ENCODE measurements around the gene ABCG1. TPM values are rescaled to one million over a fixed set of nuclear protein-coding genes. Genes with fewer than 3 reads are reported as not detected.

The ABCG1 gene
- total and polyA plus RNA-seq, 7 donors, result 6.0 to 19.3 (median 11.6) TPM

GRCh38 chr21:42198929-42199867 is 19.7 kb upstream of the ABCG1 start:
- H3K27me3 ChIP-seq, result no peaks in the 10 kb centered on the region
- 21 to 48% methylated on average over 5 of the region's 5 CpGs for WGBS, 2 donors
- TF ChIP-seq POLR2AphosphoS5 (IDR thresholded peaks at IDR 0.05) (peak; percentile 25 to 78 (median 48)), CTCF (IDR thresholded peaks at IDR 0.05) (no peak)

GRCh38 chr21:42199868-42200463 is 19.0 kb upstream of the ABCG1 start:
- H3K27ac ChIP-seq, result no peak overlapping the region
- intact Hi-C loops (cut with DNase I), result no loop called here

More at GRCh38 chr21:42198929-42199867, 19.7 kb upstream of the ABCG1 start:
- H3K27ac ChIP-seq, result peak overlapping the region in 1 of 4 donors; percentile 36
- no peaks in the 10 kb centered on the region for H3K4me1 ChIP-seq
- DNase-seq, result no peak
- no peaks in the 10 kb centered on the region for H3K9me3 ChIP-seq
- no peak overlapping the region for H3K4me3 ChIP-seq
- intact Hi-C loops (cut with DNase I), result no loop called here
- H3K36me3 ChIP-seq, result no peaks in the 10 kb centered on the region

GRCh38 chr21:42200906-42201614 is 17.9 kb upstream of the ABCG1 start:
- DNase-seq, result no peak
- Histone ChIP-seq H3K27ac (no peak overlapping the region), H3K9me3 (no peaks in the 10 kb centered on the region), H3K36me3 (no peaks in the 10 kb centered on the region), H3K27me3 (no peaks in the 10 kb centered on the region), H3K4me3 (no peak overlapping the region), H3K4me1 (no peaks in the 10 kb centered on the region)
- intact Hi-C loops (cut with DNase I), result no loop called here
- 48 to 73% methylated on average over 14 of the region's 14 CpGs for WGBS, 2 donors
- TF ChIP-seq POLR2AphosphoS5 (IDR thresholded peaks at IDR 0.05) (no peak), CTCF (IDR thresholded peaks at IDR 0.05) (no peak), EP300 (IDR thresholded peaks at IDR 0.05) (no peak), POLR2A (IDR thresholded peaks at IDR 0.05) (no peak)

More at GRCh38 chr21:42199868-42200463, 19.0 kb upstream of the ABCG1 start:
- Histone ChIP-seq H3K9me3 (no peaks in the 10 kb centered on the region), H3K4me1 (no peaks in the 10 kb centered on the region), H3K27me3 (no peaks in the 10 kb centered on the region), H3K4me3 (no peak overlapping the region), H3K36me3 (no peaks in the 10 kb centered on the region)
- no peak for TF ChIP-seq CTCF (IDR thresholded peaks at IDR 0.05)
- no peak for TF ChIP-seq EP300 (IDR thresholded peaks at IDR 0.05)
- TF ChIP-seq POLR2A (IDR thresholded peaks at IDR 0.05), result no peak
- no peak for TF ChIP-seq POLR2AphosphoS5 (IDR thresholded peaks at IDR 0.05)
- no peak for DNase-seq
- WGBS, 2 donors, result 83 to 92% methylated on average over 8 of the region's 8 CpGs

GRCh38 chr21:42201615-42202161 is 17.3 kb upstream of the ABCG1 start:
- H3K4me1 ChIP-seq, result no peaks in the 10 kb centered on the region
- H3K36me3 ChIP-seq, result no peaks in the 10 kb centered on the region
- intact Hi-C loops (cut with DNase I), result no loop called here
- H3K9me3 ChIP-seq, result no peaks in the 10 kb centered on the region
- no peak for DNase-seq
- H3K27ac ChIP-seq, result no peak overlapping the region
- TF ChIP-seq POLR2A (IDR thresholded peaks at IDR 0.05), result no peak
- TF ChIP-seq CTCF (IDR thresholded peaks at IDR 0.05), result no peak
- TF ChIP-seq POLR2AphosphoS5 (IDR thresholded peaks at IDR 0.05), result no peak
- TF ChIP-seq EP300 (IDR thresholded peaks at IDR 0.05), result no peak
- WGBS, 2 donors, result 83 to 86% methylated on average over 11 of the region's 11 CpGs
- H3K4me3 ChIP-seq, result no peak overlapping the region
- no peaks in the 10 kb centered on the region for H3K27me3 ChIP-seq
